Activated CD4-positive, alpha-beta T cell treated with anti-CD3 and anti-CD28 coated beads, Interleukin-2, amount 10 ng/mL, durations not matched to agents 7 days and 5 days (primary cell): ENCODE results near the gene ALDH1L2. TPM values are rescaled to one million over a fixed set of nuclear protein-coding genes. Genes with fewer than 3 reads are reported as not detected.

ENCODE experiments used
- CTCF ChIA-PET: fragments of 350-600 bp; sonication (Branson Sonifier 250); formaldehyde crosslinking; loops from one replicate; lab custom pipeline; 2021; ENCODE audit warnings: antibody characterized with exemption; lab: Charles Lee
- POLR2A ChIA-PET: fragments of 350-600 bp; sonication (Branson Sonifier 250); formaldehyde crosslinking; loops from one replicate; lab custom pipeline; 2021; ENCODE audit warnings: antibody characterized with exemption; lab: Charles Lee
- DNase-seq: peaks from one replicate; pipeline ENCODE4 v3.0.0-alpha.2; 2020
- H3K27ac Mint-ChIP-seq: one replicate; pipeline ENCODE4 v1.8.0; 2021; ENCODE audit warnings: mild to moderate bottlenecking, moderate library complexity, mixed read lengths
- H3K27me3 Mint-ChIP-seq: one replicate; pipeline ENCODE4 v1.8.0; 2021; ENCODE audit warnings: mixed read lengths
- H3K36me3 Mint-ChIP-seq: one replicate; pipeline ENCODE4 v1.8.0; 2021; ENCODE audit warnings: low read depth, mixed read lengths
- H3K4me1 Mint-ChIP-seq: one replicate; pipeline ENCODE4 v1.8.0; 2021; ENCODE audit warnings: mixed read lengths
- H3K4me3 Mint-ChIP-seq: one replicate; pipeline ENCODE4 v1.8.0; 2021; ENCODE audit warnings: mild to moderate bottlenecking, moderate library complexity, mixed read lengths
- H3K9me3 Mint-ChIP-seq: one replicate; pipeline ENCODE4 v1.8.0; 2021; ENCODE audit warnings: mixed read lengths
- total RNA-seq, 2 experiments: library from RNA; stranded (reverse); gene quantifications; one replicate each; pipeline ENCODE4 v1.2.3, GENCODE V29; 2021

The ALDH1L2 gene
- total RNA-seq = under 1 TPM; 0.10 to 0.20 TPM

DNA sequence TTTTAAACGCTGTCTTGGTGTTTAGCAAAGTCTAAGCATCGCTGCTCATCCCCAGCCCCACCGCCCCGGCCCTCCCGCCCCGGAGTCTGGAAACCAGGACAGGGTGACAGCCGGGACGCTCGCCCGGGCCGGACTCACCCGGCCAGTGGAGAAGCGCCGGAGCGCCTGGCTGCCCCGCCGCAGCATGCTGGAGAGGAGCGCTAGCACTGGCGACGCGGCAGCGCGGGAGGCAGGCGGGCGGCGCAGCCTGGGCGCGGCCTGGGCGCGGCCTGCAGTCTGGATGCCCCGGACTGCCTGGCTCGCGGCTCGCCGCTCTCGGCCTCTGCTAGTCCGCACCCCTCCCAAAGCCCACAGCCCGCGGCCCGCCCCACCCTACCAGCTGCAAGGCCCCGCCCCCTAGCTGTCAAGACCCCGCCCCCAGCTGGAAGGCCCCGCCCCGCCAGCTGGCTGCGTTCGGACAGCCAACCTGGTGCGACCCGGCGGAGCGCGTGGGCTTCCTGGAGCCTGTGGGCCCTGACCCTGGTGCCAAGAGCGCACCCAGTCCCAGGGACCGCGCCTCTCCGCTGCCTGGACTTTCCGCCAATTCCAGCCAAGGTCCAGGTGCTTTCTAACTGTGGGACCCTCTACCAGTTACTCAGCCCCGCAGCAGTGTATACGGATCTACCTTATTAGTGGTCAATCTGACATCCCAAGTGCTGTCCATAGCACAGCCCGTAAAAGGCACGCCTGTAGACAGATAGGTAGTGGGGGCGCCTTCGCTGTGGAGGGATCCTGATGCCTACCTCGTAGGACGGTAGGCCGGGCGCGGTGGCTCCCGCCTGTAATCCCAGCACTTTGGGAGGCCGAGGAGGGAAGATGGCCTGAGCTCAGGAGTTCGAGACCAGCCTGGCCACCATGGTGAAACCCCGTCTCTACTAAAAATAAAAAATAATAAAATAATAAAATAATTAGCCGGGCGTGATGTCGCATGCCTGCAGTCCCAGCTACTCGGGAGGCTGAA lies at the start of gene ALDH1L2:
Gene ALDH1L2, minus strand, starts transcription at position 208 of the 1,000 bp plus-strand sequence. Its CDS starts 22 bp downstream, at position 186.
- Mint-ChIP-seq H3K27me3 (peaks cover 29% of the 10 kb centered on the region), H3K27ac (no peak within 1 kb of the TSS), H3K36me3 (peaks cover 1% of the 10 kb centered on the region), H3K4me3 (peak within 1 kb of the TSS; percentile 67), H3K9me3 (no peaks in the 10 kb centered on the region), H3K4me1 (peaks cover 11% of the 10 kb centered on the region)
- ChIA-PET POLR2A (no interaction called here), CTCF (interaction anchor here (0.6 to 1.7 kb wide), 4 partner anchors 11 to 1253 kb away, joined by 3 to 4 read pairs (median 3); no protein-coding TSS in a partner anchor)
- peak; percentile 58 for DNase-seq

DNA sequence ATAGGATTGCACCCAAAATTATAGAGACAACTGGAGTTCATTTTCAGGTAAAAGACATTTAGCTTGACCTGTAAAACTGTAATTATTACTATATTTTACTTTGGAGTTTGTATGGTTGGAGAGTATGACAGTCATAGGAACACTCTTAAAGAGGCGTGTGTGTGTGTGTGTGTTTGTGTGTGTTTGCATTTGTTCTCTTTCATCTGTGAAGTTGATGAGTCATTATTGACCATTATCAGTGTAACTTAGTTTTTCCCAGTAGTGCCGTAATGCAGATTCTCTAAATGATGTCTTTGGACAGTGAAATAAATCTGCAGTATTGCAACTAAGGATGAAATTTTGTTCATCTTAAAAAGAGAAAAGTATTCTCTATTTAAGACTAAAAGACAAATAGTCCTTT lies 36.3 kb upstream of the ALDH1L2 start:
- POLR2A ChIA-PET = no interaction called here
- peaks cover 49% of the 10 kb centered on the region for H3K36me3 Mint-ChIP-seq
- no peak for DNase-seq
- peaks cover 3% of the 10 kb centered on the region for H3K4me1 Mint-ChIP-seq
- no peaks in the 10 kb centered on the region for H3K9me3 Mint-ChIP-seq
- CTCF ChIA-PET = interaction anchor here (0.9 kb wide), 2 partner anchors 12 to 120 kb away, joined by 3 to 4 read pairs; no protein-coding TSS in a partner anchor
- no peak overlapping the region for H3K27ac Mint-ChIP-seq
- H3K27me3 Mint-ChIP-seq = no peaks in the 10 kb centered on the region
- H3K4me3 Mint-ChIP-seq = no peak overlapping the region

DNA sequence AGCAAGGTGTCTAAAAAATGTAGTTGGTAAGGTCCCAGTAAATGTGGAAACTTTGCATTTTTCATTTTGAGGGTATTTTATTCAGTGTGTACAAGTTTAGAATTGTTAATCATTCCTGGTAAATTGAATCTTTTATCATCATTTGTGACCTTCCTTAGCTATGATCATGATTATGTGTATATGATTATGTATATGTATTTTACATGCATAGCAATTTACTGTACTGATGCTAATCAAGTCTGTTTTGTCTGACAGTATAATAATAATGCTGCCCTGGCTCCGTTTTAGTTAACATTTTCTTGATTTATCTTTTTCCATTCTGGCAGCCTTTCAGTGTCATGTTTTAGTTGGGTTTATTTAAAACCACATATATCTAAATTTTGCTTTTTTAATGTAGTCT lies 32.7 kb upstream of the ALDH1L2 start:
- no peaks in the 10 kb centered on the region for H3K27me3 Mint-ChIP-seq
- H3K27ac Mint-ChIP-seq = no peak overlapping the region
- peaks cover 2% of the 10 kb centered on the region for H3K9me3 Mint-ChIP-seq
- H3K4me1 Mint-ChIP-seq = peaks cover 17% of the 10 kb centered on the region
- POLR2A ChIA-PET = no interaction called here
- CTCF ChIA-PET = no interaction called here
- DNase-seq = no peak
- no peak overlapping the region for H3K4me3 Mint-ChIP-seq
- peaks cover 58% of the 10 kb centered on the region for H3K36me3 Mint-ChIP-seq

DNA sequence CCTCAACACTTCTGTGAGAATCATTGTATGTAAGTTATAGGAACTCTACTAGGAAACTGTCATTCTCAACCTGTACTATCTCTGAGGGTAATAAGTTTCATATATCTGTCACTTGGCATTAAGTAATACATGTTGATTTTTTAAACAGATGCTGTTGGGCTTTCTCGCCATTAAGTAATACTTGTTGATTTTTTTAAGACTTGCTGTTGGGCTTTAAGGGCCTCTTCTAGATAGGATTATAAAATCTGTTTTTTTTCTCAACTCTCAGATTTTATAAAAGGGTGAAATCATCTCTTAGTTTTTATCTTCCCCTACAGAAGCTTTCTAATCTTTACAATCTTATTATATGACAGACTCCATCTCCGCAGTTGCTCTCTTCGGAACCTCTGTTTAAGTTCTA lies 28.8 kb upstream of the ALDH1L2 start:
- DNase-seq = no peak
- ChIA-PET CTCF (interaction anchor here (1.0 kb wide), 1 partner anchor 10 kb away, joined by 3 read pairs; no protein-coding TSS in a partner anchor), POLR2A (no interaction called here)
- Mint-ChIP-seq H3K9me3 (peaks cover 4% of the 10 kb centered on the region), H3K4me1 (peaks cover 42% of the 10 kb centered on the region), H3K27me3 (no peaks in the 10 kb centered on the region), H3K27ac (no peak overlapping the region), H3K4me3 (no peak overlapping the region), H3K36me3 (peaks cover 47% of the 10 kb centered on the region)

DNA sequence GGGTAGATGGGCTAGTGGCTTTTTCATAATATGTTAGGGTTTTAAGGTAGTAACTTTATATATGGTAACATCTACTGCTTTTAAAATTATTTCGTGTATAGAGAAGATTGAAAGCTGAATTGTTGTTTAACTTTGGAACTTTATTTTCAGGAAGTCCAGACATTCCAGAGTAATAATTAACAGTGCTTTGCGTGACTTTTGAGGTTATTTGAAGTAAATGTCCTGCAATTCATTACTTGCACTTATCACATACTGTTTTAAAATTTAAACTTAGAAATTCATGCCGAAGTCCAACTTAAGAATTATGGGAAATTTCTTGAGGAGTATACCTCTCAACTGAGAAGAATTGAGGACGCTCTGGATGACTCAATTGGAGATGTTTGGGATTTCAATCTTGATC lies 26.6 kb upstream of the ALDH1L2 start:
- Mint-ChIP-seq H3K36me3 (peaks cover 38% of the 10 kb centered on the region), H3K27me3 (peaks cover 10% of the 10 kb centered on the region), H3K27ac (no peak overlapping the region), H3K4me3 (no peak overlapping the region), H3K4me1 (peaks cover 54% of the 10 kb centered on the region), H3K9me3 (peaks cover 4% of the 10 kb centered on the region)
- POLR2A ChIA-PET = no interaction called here
- CTCF ChIA-PET = no interaction called here
- no peak for DNase-seq

DNA sequence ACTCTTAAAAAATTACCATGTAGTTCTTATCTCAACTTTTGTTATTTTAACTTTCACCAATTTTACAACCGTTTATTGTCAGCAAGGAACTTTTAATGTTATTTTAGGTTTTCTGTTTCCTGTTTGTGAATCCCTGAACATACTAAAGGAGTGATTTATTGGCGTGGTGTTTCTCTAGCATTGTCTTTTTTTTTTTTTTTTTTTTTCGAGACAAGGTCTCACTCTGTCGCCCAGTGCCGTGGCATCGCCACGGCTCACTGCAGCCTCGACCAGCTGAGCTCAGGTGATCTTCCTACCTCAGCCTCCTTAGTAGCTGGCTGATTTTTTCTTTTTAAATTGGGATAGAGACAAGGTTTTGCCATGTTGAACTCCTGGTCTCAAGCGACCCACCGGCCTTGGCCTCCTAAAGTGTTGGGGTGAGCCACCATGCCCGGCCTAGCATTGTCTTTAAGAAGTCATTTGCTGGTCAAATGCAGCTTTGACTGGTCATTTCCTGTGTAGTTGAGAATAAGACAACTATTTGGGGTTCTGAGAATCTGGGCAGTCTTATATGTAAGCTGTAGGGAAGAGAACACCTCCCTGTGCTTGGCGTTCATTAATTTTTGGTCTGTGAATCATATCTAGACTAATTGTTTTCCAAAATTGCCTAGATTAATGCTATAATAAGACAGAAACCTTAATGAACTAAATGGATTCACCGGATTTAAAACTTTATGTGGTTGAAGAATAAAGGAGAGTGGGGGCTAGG lies 25.4 kb upstream of the ALDH1L2 start:
- H3K27me3 Mint-ChIP-seq = peaks cover 16% of the 10 kb centered on the region
- peak overlapping the region; percentile 98 for H3K27ac Mint-ChIP-seq
- peak overlapping the region; percentile 94 for H3K4me3 Mint-ChIP-seq
- peaks cover 7% of the 10 kb centered on the region for H3K9me3 Mint-ChIP-seq
- peaks cover 31% of the 10 kb centered on the region for H3K36me3 Mint-ChIP-seq
- H3K4me1 Mint-ChIP-seq = peaks cover 51% of the 10 kb centered on the region
- ChIA-PET CTCF (interaction anchor here (0.9 to 1.0 kb wide), 2 partner anchors 11 to 124 kb away, joined by 4 to 5 read pairs; no protein-coding TSS in a partner anchor), POLR2A (no interaction called here)
- DNase-seq = peak; percentile 12

DNA sequence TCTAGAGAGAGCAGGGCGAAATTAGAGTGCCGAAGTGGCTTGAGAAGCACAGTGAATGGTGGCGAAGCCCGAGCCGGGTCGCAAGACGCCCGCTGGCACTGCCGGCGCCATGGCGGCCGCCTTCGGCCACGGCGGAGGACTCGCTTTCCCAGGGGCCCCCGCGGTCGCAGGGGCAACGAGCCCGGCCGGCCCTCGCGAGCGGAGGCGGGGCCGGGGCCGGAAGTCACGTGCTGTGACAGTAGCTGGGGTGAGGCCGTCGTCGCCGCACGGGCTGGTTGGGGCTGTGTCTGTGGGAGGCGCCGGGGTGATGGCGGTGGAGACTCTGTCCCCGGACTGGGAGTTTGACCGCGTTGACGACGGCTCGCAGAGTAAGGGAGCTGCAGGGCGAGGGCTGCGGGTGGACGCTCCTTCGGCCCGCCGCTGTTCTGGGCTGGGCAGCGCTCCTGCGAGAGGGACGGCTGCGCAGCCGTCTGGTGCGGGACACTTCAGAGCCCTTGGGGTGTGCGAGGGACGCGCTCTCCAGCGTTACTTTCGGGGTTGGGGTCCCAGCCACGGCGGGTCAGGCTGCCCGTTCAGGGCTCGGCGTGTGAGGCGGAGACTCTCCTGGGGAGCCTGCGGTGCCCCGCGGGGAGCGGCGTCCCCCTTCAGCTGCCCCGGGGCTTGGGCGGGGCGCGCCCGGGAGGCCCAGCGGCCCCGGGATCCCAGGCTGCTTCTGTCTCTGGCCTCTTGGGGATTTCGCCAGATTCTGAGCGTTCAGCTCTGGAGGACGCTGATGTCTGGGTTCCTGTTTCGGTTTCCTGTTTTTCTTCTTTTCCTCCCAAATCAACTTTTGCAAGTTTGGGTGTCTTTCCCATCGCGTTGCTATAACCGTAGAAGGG lies 23.5 kb upstream of the ALDH1L2 start, which contains the start of gene WASHC4:
Gene WASHC4, plus strand, starts transcription at position 238 of the 878 bp plus-strand sequence. Its CDS starts 70 bp downstream, at position 308.
- DNase-seq = peak; percentile 95
- Mint-ChIP-seq H3K27me3 (peaks cover 29% of the 10 kb centered on the region), H3K9me3 (peaks cover 8% of the 10 kb centered on the region), H3K4me1 (peaks cover 42% of the 10 kb centered on the region), H3K36me3 (peaks cover 19% of the 10 kb centered on the region), H3K4me3 (peak within 1 kb of the TSS; percentile 94), H3K27ac (peak within 1 kb of the TSS; percentile 98)
- ChIA-PET CTCF (interaction anchor here (0.5 to 0.9 kb wide), 3 partner anchors 11 to 893 kb away, joined by 3 to 4 read pairs (median 3); no protein-coding TSS in a partner anchor), POLR2A (no interaction called here)

DNA sequence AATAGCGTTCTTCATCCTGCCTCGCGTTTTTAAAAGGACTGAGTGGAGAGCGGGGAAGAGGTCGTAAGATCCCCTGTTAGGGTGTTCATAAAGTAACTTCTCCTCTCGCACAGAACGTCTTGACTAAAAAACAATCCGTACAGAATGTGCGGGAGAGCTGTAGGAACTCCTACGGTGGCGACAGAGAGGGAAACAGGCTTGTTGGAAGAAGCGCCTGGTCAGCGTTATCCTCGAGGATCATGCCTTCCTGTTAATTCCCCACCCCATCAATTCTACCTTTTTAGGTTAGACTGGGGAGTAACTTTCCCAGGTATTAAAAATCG lies 22.9 kb upstream of the ALDH1L2 start:
- H3K9me3 Mint-ChIP-seq = peaks cover 8% of the 10 kb centered on the region
- peak overlapping the region; percentile 98 for H3K27ac Mint-ChIP-seq
- H3K27me3 Mint-ChIP-seq = peaks cover 32% of the 10 kb centered on the region
- peak overlapping the region; percentile 94 for H3K4me3 Mint-ChIP-seq
- POLR2A ChIA-PET = no interaction called here
- peaks cover 13% of the 10 kb centered on the region for H3K36me3 Mint-ChIP-seq
- no peak for DNase-seq
- CTCF ChIA-PET = interaction anchor here (0.9 kb wide), 1 partner anchor 10 kb away, joined by 4 read pairs; no protein-coding TSS in a partner anchor
- H3K4me1 Mint-ChIP-seq = peaks cover 38% of the 10 kb centered on the region

DNA sequence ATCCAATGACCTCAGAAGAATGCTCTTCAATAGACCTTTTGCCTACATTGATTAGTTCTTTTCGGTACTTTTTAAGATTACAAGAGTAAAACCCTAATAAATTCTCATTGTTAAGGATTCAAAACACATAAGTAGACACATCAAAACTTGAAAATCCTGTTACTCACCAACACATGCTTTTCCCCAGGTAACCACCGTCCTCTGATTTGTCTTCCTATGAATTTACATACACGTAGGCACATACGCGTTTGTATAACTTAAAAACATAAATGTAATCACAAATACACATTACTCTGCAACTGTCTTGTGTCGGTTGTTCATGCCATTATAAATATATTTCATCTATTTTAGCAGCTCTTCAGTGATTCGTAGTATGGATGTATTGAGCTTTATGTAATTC lies 22.4 kb upstream of the ALDH1L2 start:
- H3K9me3 Mint-ChIP-seq = peaks cover 5% of the 10 kb centered on the region
- peak overlapping the region; percentile 94 for H3K4me3 Mint-ChIP-seq
- H3K27ac Mint-ChIP-seq = peak overlapping the region; percentile 98
- ChIA-PET CTCF (no interaction called here), POLR2A (no interaction called here)
- peaks cover 34% of the 10 kb centered on the region for H3K4me1 Mint-ChIP-seq
- DNase-seq = no peak
- peaks cover 35% of the 10 kb centered on the region for H3K27me3 Mint-ChIP-seq
- peaks cover 9% of the 10 kb centered on the region for H3K36me3 Mint-ChIP-seq

DNA sequence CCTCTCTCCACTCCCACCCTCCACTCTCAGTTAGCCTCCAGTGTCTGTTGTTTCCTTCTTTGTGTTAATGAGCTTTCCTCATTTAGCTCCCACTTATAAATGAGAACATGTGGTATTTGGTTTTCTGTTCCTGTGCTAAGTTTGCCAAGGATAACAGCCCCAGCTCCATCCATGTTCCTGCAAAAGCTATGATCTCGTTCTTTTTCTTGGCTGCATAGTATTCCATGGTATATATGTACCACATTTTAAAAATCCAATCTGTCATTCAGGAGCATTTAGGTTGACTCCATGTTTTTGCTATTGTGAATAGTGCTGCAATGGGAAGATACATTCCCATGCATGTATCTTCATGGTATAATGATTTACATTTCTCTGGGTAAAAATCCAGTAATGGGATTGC lies 20.5 kb upstream of the ALDH1L2 start:
- CTCF ChIA-PET = interaction anchor here (0.5 kb wide), 1 partner anchor 438 kb away, joined by 4 read pairs; no protein-coding TSS in a partner anchor
- POLR2A ChIA-PET = no interaction called here
- H3K27me3 Mint-ChIP-seq = peaks cover 41% of the 10 kb centered on the region

DNA sequence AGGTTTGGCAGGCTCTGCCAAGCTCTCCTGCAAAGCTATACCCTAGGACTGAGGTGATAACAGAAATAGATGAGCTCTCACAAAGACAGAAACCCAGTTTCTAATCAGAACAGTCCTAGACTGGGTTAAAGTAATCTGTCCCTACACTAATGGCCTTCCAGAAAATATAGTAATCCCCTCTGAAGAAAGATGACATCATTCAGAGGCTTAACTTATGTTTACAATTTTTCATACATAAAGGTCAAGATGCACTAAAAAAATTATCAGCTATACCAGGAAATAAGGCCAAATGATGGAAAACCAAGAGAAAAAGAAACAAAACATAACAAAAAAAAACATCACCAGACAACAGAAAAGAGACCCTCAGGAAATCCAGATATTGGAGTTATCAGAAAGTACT lies 18.4 kb upstream of the ALDH1L2 start:
- peaks cover 56% of the 10 kb centered on the region for H3K27me3 Mint-ChIP-seq
- POLR2A ChIA-PET = no interaction called here
- CTCF ChIA-PET = interaction anchor here (0.6 to 1.4 kb wide), 3 partner anchors 11 to 35 kb away, joined by 3 to 4 read pairs (median 3); no protein-coding TSS in a partner anchor
- no peaks in the 10 kb centered on the region for H3K36me3 Mint-ChIP-seq
- no peak for DNase-seq
- H3K4me1 Mint-ChIP-seq = peaks cover 12% of the 10 kb centered on the region
- H3K27ac Mint-ChIP-seq = no peak overlapping the region
- peaks cover 8% of the 10 kb centered on the region for H3K9me3 Mint-ChIP-seq
- H3K4me3 Mint-ChIP-seq = no peak overlapping the region

More for the DNA sequence above, 20.5 kb upstream of the ALDH1L2 start:
- Mint-ChIP-seq H3K36me3 (peaks cover 2% of the 10 kb centered on the region), H3K4me1 (peaks cover 25% of the 10 kb centered on the region), H3K27ac (no peak overlapping the region), H3K4me3 (no peak overlapping the region), H3K9me3 (peaks cover 5% of the 10 kb centered on the region)
- DNase-seq = no peak

DNA sequence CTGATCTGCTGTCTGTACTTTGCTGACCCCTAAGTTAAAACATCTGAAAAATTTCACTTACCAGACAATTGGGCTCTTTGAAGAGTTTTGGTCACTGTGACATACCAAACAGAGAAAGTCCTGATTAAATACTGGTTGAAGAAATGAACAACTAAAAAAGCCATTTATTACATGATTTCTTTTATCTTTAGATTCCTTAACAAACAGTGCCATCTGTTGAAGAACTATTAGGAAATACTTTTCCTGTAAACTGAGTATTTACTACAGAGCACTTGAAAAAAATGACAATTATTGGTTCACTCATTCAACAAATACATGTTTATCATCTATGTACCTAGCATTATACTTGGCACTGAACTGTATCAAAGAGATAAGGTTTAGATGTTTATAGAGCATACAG lies 16.7 kb upstream of the ALDH1L2 start:
- Mint-ChIP-seq H3K27me3 (peaks cover 56% of the 10 kb centered on the region), H3K4me1 (no peaks in the 10 kb centered on the region), H3K27ac (no peak overlapping the region), H3K36me3 (no peaks in the 10 kb centered on the region), H3K4me3 (no peak overlapping the region), H3K9me3 (peaks cover 16% of the 10 kb centered on the region)
- CTCF ChIA-PET = no interaction called here
- POLR2A ChIA-PET = no interaction called here
- DNase-seq = no peak
